NCI-H526 (cell line): ENCODE data around the gene HTRA3.

ENCODE experiments used
- DNase-seq, 2 experiments: peaks; one replicate each; lab custom pipeline; 2025; lab: John Stamatoyannopoulos, UW

HTRA3 gene

GRCh38 chr4:8292478-8293107 is 23.0 kb downstream of the HTRA3 start:
- DNase-seq, result no peak

DNA sequence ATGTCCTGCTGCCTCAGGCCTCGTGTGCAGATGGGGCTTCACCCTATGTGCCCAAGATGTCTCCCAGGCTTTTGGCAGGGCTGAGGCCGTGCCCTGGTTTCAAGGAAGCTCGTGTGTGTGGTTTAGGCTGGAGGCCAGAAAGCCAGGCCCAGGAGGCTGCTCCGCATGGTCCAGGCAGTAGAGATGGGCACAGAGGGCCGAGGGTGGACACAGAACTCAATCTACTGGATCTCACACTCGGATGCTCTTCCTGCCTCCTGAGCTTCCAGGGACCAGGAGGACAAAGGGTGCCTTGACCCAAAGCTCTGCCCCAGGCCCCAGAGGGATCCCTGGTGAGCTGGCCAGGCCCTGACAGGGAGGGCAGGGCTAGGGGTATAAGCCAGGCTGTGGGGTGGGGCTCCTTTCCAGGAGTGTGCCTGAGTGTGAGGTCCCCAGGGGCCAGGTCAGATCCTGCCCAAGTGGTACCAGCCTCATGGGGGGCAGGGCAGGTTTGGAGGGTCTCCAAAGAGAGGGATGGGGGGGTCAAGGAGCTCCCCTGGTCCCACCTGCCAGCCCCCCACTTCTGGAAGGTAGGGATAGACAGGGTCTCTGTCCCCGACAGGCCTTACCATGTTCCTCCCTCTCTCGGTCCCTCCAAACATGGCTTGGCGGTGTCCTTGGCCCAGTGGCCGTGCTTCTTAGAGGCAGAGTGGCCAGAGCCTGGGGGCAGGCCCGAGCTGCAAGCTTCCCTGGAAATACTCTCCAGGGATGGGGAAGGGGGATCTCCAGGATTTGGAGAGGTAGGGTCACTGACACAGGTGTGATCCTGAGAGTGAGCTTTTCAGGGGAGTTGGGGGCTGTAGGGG is 23.8 kb downstream of the HTRA3 start:
- DNase-seq, result no peak

DNA sequence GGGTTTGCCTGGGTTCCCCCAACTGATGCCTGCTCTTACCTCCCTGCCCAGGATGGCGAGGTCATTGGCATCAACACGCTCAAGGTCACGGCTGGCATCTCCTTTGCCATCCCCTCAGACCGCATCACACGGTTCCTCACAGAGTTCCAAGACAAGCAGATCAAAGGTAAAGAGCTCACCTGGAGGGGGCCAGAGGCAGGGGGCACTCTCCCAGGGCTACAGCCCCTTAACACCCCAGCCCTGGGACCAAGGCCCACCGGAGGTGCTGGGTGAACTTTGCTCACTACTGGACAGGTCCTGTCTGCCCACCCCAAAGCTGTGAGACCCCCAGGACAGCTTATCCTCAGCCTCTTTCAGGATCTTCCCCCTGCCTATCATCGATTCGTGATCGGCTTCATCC is 24.5 kb downstream of the HTRA3 start:
- no peak for DNase-seq

DNA sequence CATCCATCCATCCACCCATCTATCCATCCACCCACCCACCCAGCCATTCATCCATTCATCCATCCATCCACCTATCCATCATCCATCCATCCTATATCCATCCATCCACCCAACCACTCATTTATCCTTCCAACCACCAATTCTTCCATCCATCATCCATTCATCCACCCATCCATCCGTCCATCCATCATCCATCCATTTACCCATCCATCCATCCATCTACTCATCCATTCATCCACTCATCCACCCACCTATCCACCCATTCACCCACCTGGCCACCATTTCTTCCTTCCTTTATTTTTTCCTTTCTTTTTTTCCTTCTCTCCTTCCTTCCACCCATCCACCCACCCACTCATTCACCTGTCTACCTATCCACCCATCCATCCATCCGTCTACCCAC is 25.2 kb downstream of the HTRA3 start:
- no peak for DNase-seq

- DNase-seq, result no peak
These were observed 25.9 kb downstream of the HTRA3 start for GRCh38 chr4:8295471-8295870.

DNA sequence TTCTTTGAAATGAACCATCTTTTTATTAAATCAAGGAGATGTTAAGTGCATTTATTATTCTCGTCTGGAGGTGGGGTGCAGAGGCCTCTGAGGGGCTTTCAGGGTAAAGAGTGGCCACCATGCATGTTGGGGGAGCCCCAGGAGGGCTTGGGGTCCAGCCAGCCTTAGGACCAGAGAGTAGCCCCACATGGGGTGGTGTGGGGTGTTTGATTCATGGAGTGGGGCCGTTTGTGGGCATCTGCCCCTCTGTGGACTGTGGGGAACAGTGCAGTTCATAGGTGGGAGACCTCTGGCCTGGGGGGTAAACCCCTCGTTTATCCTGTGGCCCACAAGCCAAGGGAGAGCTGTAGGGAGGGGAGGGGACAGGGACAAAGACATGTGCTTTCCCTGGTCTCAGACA is 26.9 kb downstream of the HTRA3 start:
- no peak for DNase-seq

DNA sequence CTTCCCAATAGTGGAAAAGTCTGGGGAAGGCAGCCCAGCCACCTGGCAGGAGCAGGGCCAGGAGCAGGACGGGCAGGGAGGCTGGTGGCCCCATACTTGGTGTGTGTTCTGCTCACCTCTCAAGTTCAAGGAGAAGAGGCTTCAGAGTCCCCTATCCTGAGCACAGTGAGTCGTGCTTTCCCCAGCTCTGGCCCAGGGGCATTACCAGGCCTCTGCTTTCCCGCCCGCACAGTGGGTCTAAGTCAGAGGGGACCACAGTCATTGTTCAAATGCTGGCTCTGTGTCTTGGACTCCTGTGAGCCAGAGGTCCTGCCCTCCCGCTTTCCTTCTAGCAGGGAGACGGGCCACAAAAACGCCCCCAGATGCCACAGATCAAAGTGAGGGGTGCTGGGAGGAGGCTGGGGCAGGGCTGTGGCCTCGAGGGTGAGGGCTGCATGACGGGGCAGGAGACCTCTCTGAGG is 27.6 kb downstream of the HTRA3 start:
- no peak for DNase-seq

DNA sequence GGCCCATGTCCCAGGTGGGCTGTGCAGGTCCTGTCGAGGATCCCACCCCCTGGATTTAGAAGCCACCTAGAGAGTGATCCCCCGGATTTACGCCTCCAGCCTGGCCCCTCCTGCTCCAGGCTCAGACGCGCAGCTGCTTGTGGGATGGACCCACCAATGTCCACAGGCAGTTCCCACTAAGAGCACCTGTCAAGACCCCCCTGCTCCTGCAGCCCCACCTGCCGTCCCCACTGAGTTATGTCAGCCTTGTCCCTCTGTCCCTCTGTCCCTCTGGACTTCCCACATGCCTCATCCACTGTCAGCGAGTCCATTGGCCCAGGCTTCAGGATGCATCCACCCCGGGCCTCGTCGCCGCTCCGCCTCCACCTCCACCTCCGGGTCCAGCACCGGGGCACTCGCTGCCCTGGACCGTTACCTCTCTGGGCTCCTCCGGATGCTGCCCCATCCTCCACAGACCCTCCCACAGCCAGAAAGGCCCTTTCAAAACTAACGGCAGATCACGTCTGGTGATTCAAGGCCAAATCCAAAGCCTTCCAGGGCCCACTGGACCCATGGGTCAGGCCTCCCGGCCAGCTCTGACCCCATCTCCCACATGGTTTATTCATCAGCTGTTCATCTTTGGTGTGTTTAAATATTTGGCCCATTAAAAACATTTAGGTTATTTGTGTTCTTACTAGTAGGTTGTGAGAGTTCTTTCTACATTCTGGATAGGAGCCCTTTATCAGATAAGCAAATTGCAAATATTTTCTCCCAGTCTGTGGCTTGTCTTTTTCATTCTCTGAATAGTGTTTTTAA is 28.3 kb downstream of the HTRA3 start:
- no peak for DNase-seq

DNA sequence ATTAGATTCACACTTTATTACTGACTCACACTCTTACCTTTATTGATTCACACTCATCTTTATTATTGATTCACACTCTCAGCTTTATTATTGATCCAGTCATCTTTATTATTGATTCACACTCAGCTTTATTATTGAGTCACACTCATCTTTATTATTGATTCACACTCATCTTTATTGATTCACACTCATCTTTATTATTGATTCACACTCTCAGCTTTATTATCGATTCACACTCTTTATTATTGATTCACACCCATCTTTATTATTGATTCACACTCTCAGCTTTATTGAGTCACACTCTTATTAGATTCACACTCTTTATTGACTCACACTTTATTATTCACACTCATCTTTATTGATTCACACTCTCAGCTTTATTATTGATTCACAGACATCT is 31.3 kb downstream of the HTRA3 start:
- DNase-seq, result no peak

GRCh38 chr4:8301851-8302730 is 32.5 kb downstream of the HTRA3 start:
- no peak for DNase-seq

DNA sequence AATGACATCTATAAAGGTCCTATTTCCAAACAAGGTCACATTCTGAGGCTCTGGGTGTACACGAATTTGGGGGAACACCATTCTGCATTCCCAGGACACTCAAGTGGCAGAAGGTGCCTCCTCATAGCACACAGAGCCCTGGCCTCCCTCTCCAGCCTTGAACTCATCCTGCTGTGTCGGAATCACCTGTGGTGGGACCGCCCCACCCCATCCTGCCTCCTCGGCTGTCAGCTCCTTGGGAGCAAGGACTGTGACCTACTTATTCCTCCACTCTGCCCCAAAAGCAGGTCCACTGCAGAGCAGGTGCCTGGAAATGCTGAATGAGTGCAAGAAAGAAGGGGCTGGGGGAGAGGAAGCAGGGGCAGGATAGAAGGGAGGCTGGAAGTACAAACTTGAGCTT is 33.5 kb downstream of the HTRA3 start:
- no peak for DNase-seq

GRCh38 chr4:8303485-8304281 is 34.1 kb downstream of the HTRA3 start:
- DNase-seq, result no peak

DNA sequence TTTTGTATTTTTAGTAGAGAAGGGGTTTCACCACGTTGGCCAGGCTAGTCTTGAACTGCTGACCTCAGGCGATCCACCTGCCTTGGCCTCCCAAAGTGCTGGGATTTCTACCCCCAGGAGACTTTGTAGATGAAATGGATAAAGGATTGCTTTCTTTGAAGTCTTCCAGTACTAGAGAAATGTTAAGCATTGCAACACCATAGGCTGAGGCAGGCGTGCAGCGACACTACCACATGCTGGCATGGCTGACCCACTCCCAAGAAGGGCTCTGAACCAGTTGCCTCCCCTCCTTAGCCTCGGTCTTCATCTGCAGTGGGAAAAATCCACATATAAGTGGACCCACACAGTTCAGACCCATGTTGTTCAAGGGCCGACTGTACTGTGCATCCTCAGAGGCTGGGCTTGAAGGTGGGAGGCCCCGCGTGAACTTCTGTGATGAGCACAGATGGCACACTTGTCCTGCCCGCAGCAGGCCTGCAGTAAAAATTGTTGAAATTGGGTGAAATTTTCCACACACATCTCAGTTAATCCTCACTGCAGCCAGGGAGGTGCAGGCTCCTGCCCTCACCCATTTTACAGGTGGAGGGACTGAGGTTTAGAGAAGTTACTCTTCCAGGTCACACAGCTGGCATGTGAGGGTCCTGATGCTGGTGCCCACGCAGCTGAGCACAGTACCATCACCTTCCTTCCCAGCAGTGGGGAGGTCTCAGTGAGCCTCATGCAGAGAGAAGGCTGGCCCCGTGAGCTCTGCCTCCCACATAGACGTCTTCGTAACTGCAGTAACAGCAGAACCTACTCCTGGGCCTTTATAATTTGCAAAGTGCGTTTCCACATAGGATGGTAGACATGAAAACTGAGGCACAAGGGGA is 35.5 kb downstream of the HTRA3 start:
- no peak for DNase-seq

DNA sequence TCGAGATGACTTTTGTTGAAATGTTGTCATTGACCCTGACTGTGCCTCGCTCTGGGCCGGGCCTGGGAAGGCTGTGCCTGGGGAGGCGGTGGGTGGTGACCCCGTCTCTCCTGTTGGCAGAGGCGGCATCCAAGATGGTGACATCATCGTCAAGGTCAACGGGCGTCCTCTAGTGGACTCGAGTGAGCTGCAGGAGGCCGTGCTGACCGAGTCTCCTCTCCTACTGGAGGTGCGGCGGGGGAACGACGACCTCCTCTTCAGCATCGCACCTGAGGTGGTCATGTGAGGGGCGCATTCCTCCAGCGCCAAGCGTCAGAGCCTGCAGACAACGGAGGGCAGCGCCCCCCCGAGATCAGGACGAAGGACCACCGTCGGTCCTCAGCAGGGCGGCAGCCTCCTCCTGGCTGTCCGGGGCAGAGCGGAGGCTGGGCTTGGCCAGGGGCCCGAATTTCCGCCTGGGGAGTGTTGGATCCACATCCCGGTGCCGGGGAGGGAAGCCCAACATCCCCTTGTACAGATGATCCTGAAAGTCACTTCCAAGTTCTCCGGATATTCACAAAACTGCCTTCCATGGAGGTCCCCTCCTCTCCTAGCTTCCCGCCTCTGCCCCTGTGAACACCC is 36.4 kb downstream of the HTRA3 start:
- DNase-seq, result no peak

GRCh38 chr4:8306511-8307021 is 37.0 kb downstream of the HTRA3 start:
- no peak for DNase-seq

GRCh38 chr4:8307121-8307520 is 37.6 kb downstream of the HTRA3 start:
- no peak for DNase-seq

DNA sequence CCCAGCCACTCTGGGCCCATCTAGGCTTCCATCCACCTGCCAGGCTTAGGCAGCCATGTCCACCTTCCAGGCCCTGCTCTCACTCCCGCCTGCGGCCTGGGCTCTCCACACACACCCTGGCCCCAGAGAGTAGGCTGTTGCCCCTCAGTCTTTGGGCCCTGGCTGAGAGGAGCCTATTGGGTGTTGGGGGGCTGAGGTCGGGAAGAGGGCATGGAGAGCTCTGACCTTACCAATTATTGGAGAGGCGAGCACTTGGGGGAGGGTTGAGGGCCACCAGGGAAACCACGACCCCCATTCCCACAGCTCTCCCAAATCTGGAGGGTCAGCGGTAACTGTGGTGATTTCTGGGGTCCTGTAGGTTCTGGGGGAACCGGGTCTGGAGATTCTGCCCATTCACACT is 38.2 kb downstream of the HTRA3 start:
- no peak for DNase-seq

DNA sequence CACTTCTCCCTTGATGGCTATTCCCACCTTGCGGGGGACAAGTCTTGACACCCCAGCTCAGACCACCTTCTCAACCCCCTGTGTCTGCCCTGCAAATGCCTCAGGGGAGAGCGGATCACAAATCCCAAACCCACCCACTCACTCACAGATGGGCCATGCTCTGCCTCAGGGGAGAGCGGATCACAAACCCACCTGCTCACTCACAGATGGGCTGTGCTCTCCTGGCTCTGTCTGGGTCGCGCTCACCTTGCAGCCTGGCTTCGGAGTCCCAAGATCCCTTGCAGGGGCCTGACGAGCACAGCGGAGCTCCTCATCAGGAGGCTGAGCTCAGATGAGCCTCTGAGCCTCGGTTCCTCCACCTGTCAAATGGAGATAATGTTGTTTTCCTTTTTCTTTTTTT is 38.6 kb downstream of the HTRA3 start:
- no peak for DNase-seq
